GM12892 (cell line): ENCODE measurements around the gene GON7.

Source experiments
- POLR2A ChIP-seq: IDR thresholded peaks from 2 replicates; pipeline ENCODE4 v1.6.1; 2011; ENCODE audit warnings: low read depth, low read length, control low read depth
- TAF1 ChIP-seq: IDR thresholded peaks from 2 replicates; pipeline ENCODE4 v1.6.1; 2011; ENCODE audit warnings: low read depth, mild to moderate bottlenecking, control low read depth, low read length, borderline replicate concordance

DNA sequence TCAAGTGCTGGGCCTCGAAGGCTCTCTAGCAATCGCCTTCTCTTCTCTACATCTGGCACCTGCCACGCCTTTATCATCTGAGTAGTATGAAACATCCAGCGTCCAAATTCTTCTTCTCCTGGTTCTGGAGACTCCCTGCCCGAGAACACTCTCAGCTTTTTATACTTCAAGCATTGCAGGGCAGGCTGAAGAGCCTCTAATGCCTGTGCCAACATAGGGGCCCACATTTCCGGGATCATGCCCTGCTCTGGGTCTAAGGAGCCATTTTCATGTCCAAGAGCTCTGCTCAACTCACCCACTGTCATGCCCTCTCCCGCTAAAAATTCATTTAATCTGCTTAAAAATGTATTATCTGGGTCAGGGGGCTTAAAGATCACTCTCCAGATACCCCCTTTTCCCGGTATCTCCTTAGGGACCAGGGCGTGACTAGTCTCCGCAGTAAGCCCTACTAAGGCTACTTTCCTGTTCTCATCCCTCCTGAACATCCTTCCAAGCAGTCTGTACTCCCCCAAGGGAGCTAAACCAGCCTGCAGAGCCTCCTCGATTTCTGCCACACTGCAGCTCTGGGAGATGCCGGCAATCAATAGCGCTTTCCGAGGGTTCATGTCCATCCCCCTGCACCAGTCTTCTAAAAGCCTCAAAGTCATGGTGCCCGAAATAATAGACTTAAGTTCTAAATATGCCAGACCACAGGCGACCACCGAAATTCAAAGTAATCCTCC lies 23.1 kb downstream of the GON7 start:
- TF ChIP-seq POLR2A (no peak), TAF1 (no peak)
